Myocyte (in vitro differentiated cells): ENCODE measurements around the gene MAPK8. TPM values are rescaled to one million over a fixed set of nuclear protein-coding genes. Genes with fewer than 3 reads are reported as not detected.

ENCODE experiments used
- DNase-seq: peaks from one replicate; pipeline ENCODE4 v3.0.0-alpha.2; 2012; ENCODE audit warnings: low read depth
- total RNA-seq: library from RNA; depleted of rRNA; stranded (reverse); fragments of >200 nt; gene quantifications from 2 replicates; pipeline ENCODE4 v1.2.3, GENCODE V29; 2014

Gene MAPK8
- total RNA-seq, 1 donor from 2014 or later: 70.7 TPM

DNA sequence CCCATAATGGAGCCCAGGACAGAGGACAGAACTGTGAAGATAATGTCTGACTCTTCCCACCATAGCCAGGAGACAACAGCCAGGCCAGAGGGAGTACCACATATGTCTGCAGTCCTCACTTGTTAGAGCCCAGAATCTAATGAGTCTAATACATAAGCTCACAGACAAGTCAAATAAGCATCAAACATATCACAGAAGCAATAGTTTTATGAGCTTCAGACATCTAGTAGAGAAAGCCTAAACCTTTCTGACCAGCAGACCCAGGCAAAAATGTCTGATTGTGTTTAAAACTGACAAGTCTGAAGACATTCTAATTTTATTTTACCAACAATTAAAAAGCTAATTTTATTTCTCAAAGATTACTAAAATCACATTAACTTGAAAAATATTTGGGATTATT, 75.5 kb downstream of the MAPK8 start:
- DNase-seq: no peak

- DNase-seq: no peak
Observed at GRCh38 chr10:48382982-48383381, 76.5 kb downstream of the MAPK8 start.

DNA sequence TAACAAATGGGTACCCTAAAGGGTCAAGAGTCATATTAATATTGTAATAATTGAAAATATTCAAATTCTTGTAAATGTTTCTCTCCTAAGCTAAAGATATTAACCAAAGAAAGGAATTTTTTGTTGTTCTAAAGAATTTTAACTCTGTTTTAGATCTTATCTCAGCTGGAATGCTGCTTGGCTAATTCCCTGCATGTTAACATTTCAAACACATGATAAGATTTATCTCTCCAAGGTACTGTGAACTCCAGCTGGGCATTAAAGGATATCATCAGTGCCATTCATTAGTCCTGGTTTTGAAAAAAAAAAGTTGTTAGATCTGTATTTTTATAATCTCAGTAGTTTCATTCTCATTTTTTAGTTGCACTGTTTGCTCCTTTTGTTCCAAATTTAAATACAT, 76.9 kb downstream of the MAPK8 start:
- no peak for DNase-seq

DNA sequence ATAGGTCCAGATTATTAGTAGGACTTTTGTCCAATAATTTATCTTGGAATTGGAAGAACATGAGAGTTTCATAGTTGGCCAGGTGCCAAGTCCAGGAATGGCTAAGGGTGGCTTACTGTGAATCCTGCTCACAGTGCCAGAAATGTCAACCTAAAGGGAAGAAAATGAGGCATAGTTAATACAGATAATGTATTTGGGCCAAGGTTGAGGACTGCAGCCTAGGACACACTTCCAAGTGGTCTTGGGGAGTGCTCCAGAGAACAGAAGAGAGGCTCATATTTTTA, 78.2 kb downstream of the MAPK8 start:
- DNase-seq: no peak

DNA sequence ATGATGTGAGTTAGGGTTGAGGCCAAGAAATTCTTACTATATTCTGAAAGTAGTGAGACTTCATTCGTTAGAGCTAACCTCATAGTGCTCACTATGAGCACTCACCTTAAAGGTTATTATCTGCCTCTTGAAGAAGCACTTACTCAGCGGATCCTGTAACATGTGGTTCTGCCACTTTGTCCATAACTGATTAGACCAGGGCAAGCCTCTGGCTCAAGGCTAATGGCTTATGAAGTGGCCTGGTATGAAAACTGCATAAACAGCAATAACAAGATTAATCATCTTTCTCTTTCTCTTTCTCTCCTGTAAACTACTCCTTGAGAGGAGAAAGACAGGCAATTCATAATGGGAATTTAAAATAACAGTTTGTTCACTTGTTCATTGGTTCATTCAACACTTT, 82.8 kb downstream of the MAPK8 start:
- DNase-seq: no peak

DNA sequence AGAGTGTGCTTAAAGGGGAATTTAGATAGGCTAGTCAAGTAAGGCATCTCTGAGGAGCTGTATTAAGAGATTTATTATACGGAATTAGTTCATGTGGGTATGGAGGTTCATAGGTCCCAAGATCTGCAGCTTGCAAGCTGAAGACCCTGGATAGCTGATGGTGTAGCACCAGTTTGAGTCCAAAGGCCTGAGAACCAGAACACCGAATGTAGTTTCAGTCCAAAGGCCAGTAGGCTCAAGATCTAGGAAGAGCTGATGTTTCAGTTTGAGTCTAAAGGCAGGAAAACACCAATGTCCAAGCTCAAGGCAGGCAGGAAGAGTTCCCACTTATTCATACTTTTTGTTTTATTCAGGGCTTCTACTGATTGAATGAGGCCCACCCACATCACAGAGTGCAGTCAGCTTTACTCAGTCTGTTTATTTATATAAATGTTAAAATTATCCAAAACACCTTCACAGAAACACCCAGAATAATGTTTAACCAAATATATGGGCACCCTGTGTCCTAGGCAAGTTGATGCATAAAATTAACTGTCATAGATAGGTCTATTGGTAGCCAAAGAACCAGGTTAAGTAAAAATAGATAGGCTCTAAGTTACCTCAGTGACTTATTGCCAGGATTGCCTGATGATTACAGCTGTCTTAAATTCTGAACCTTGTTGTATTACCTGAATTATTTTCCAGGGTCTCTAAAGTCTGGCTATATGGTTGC, 83.5 kb downstream of the MAPK8 start:
- DNase-seq: no peak

DNA sequence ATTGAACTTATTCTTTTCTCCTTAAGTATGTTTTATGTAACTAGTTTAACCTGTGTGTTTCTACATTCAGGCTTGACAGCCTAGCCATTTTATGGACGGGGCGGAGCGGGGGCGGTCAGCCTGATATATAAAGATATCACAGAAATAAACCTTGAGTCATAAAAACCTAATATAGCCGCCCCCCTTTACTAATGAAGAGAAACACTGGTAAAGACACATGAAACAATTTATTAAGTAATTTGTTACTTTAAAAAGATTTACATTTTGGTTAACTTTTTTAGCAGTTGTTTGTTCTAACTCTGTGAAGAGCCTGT, 84.0 kb downstream of the MAPK8 start:
- DNase-seq: no peak

GRCh38 chr10:48390933-48391845, 84.7 kb downstream of the MAPK8 start:
- DNase-seq: no peak

GRCh38 chr10:48391994-48392393, 85.5 kb downstream of the MAPK8 start:
- no peak for DNase-seq

GRCh38 chr10:48398261-48398660, 91.8 kb downstream of the MAPK8 start:
- DNase-seq: no peak

- no peak for DNase-seq
Observed at GRCh38 chr10:48399056-48399541, 92.6 kb downstream of the MAPK8 start.

GRCh38 chr10:48399551-48399950, 93.1 kb downstream of the MAPK8 start:
- no peak for DNase-seq

GRCh38 chr10:48400129-48400849, 93.8 kb downstream of the MAPK8 start:
- DNase-seq: no peak

GRCh38 chr10:48400850-48401220, 94.4 kb downstream of the MAPK8 start:
- DNase-seq: no peak

DNA sequence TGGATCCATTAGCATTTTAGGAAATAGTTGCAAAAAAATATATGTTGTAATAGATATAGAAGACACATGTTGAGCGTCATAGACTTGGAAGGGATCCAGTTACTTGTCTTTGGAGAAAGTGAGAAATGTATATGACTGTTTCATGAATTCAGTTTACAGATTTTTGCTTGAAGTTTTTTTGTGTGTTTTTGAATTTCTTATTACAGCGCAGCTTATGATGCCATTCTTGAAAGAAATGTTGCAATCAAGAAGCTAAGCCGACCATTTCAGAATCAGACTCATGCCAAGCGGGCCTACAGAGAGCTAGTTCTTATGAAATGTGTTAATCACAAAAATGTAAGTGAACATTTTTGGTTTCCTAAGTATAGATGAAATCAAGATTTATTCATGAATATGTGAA, 98.2 kb downstream of the MAPK8 start:
- DNase-seq: no peak

DNA sequence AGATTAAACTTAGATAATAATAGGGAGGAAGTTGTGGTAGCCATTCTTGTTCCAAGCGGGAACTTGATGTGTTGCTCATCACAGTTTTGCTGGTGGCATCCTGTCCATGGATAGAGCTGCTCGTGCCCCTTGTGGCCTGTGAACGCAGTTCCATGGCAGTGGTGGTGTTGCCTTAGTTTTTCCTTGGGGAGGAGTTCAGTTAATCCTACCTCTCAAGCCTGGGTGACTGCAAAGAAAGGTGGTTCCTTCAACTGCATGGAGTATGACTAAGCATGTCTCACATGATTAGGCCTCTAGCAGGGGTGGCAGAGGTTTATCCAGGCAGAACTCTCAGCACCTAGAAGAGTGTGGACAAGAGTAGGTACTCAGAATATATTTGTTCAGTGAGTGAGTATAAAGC, 99.7 kb downstream of the MAPK8 start:
- no peak for DNase-seq

DNA sequence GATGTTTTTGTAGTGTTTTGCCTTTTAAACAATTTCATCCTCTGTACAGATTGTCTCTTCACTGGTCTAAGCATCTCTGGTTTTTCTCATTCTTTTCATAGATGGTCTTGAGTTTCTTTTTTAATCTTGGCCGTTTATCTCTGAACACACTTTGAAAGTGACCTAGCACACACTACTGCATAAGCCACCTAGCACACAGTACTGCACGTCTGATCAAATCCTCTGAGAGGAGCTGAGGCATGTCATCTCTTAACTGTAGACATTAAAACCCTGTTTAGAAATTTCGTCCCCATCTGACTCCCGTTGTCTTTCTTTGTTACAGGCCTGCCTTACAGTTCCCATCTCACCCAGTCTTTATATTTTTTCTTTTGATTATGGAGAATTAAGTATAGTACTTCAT, 100.2 kb downstream of the MAPK8 start:
- DNase-seq: no peak

DNA sequence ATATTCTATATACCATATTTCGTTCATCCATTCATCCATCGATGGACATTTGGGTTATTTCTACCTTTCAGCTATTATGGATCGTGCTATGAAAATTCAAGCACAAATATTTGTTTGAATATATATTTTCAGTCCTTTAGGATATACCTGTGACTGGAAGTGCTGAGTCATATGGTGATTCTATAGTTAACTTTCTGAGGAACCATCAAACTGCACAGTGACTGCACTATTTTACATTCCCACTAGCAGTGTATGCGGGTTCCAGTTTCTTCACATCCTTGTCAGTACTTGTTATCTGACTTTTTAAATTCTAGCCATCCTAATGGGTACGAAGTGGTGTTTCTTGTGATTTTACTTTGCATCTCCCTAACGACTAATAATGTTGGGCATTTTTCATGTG, 104.0 kb downstream of the MAPK8 start:
- DNase-seq: no peak

- no peak for DNase-seq
Observed at GRCh38 chr10:48411510-48411909, 105.0 kb downstream of the MAPK8 start.

- DNase-seq: no peak
Observed at GRCh38 chr10:48412081-48412480, 105.6 kb downstream of the MAPK8 start.

- no peak for DNase-seq
Observed at GRCh38 chr10:48412933-48413332, 106.5 kb downstream of the MAPK8 start.

DNA sequence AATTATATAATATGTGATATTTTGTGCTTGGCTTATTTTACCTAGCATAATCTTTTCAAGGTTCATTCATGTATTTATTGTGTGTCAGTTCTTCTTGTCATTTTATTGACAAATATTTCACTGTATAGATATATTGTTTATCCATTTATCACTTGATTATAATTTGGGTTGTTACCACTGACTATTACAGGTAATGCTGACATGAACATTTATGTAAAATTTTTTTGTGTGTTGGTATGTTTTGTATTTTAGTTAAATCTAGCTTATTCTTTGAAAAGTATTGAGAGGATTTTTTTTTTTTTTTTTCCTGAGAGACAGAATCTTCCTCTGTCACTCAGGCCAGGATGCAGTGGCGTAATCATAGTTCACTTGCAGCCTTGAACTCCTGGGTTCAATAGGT, 107.7 kb downstream of the MAPK8 start:
- DNase-seq: no peak
